Measurements from ENCODE around the gene HSPB9. TPM values are rescaled to one million over a fixed set of nuclear protein-coding genes. Genes with fewer than 3 reads are reported as not detected.

Gene HSPB9
- total RNA-seq, 1 donor from 2014 or later, result not detected

DNA sequence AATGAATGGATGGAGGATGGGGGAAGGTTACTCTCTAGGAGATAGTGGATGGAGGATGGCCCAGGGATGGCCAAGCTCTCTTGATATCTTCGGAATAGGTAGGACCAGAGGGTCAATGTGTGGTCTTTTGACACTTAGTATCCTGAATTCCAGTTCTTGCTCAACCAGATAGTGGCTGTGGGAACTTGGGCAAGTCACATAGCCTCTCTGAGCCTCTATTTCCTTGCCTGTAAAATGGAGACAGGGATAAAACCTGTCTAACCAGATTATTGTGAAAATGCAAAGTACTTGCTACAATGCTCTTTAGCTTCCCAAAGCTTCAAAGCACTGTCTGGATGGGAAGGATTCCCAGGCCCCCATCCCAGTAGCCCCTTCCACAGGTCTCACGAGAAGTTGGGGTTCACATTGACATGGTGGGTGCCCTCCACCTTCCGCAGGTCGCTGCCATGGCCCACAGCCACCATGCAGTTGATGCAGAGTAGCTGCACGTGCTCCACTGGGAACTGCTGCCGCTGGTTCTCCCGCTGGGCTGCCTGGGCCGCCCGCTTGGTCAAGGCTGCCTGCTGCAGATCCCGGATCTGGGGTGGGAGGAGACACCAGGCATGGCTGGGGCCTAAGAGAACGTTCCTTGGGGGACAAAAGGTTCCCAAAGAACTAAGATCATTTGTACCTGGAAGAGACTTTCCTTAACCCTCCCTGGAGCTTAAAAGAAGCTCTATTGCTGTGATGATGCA is 19.2 kb upstream of the HSPB9 start:
- Histone ChIP-seq H3K79me2 (ENCODE audit: insufficient read depth, low read length) (no peaks in the 10 kb centered on the region), H3K27ac (ENCODE audit: low read depth, low read length) (no peak overlapping the region), H3K4me3 (ENCODE audit: insufficient read depth, low read depth, low read length) (no peak overlapping the region), H3K9ac (ENCODE audit: low read length) (no peak overlapping the region), H2AFZ (ENCODE audit: low read depth, low read length) (no peak overlapping the region), H3K9me3 (ENCODE audit: insufficient read depth, low read depth, low read length) (no peaks in the 10 kb centered on the region), H3K4me1 (ENCODE audit: insufficient read depth, low read length) (no peaks in the 10 kb centered on the region), H3K4me2 (ENCODE audit: low read length) (no peak overlapping the region), H3K27me3 (ENCODE audit: insufficient read depth, low read length) (peaks cover 4% of the 10 kb centered on the region), H4K20me1 (ENCODE audit: insufficient read depth, low read length) (no peaks in the 10 kb centered on the region), H3K36me3 (ENCODE audit: insufficient read depth, low read length) (no peaks in the 10 kb centered on the region)
- peaks cover 37% of the 10 kb centered on the region for H3K27me3 Mint-ChIP-seq (ENCODE audit: low read depth, unreplicated experiment)
- no peaks in the 10 kb centered on the region for H3K4me1 Mint-ChIP-seq (ENCODE audit: low read depth, unreplicated experiment)
- H3K36me3 Mint-ChIP-seq (ENCODE audit: low read depth, unreplicated experiment), result peaks cover 7% of the 10 kb centered on the region
- H3K27ac Mint-ChIP-seq (ENCODE audit: unreplicated experiment), result no peak overlapping the region
- DNase-seq (ENCODE audit: low read depth) (no peak), FAIRE-seq (no peak)
- TF ChIP-seq, protein P1, sequence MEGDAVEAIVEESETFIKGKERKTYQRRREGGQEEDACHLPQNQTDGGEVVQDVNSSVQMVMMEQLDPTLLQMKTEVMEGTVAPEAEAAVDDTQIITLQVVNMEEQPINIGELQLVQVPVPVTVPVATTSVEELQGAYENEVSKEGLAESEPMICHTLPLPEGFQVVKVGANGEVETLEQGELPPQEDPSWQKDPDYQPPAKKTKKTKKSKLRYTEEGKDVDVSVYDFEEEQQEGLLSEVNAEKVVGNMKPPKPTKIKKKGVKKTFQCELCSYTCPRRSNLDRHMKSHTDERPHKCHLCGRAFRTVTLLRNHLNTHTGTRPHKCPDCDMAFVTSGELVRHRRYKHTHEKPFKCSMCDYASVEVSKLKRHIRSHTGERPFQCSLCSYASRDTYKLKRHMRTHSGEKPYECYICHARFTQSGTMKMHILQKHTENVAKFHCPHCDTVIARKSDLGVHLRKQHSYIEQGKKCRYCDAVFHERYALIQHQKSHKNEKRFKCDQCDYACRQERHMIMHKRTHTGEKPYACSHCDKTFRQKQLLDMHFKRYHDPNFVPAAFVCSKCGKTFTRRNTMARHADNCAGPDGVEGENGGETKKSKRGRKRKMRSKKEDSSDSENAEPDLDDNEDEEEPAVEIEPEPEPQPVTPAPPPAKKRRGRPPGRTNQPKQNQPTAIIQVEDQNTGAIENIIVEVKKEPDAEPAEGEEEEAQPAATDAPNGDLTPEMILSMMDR (IDR thresholded peaks at IDR 0.05; ENCODE audit: insufficient read depth, low read depth, low read length), result no peak
- TF ChIP-seq EZH2 (IDR thresholded peaks at IDR 0.05; ENCODE audit: insufficient read depth, low read length), result no peak
- no peak overlapping the region for H3K4me3 Mint-ChIP-seq (ENCODE audit: unreplicated experiment)
- H3K9me3 Mint-ChIP-seq (ENCODE audit: unreplicated experiment), result no peaks in the 10 kb centered on the region

DNA sequence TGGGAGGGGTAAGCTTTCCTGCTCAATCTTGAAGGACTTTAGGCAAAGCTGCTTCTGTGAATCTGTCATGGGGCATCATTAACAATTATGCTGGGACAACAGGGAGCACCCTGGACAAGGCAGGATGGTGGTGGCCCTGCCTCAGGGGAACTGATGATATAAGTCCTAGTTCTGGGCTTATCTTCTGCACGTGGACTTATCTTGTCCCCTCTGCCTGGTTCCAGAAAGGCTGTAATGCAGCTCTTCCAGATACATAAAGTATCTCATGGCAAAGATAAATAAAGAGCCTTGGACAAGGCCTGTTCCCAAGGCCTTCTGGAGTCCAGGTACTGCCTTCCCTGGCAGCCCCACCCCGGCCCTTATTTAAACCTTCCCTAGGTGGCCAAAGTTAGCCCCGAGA is 18.3 kb upstream of the HSPB9 start:
- H3K27ac Mint-ChIP-seq (ENCODE audit: unreplicated experiment), result no peak overlapping the region
- H3K36me3 Mint-ChIP-seq (ENCODE audit: low read depth, unreplicated experiment), result peaks cover 7% of the 10 kb centered on the region
- no peaks in the 10 kb centered on the region for H3K4me1 ChIP-seq (ENCODE audit: insufficient read depth, low read length)
- no peak overlapping the region for H3K4me2 ChIP-seq (ENCODE audit: low read length)
- no peak for FAIRE-seq
- no peak overlapping the region for H3K27ac ChIP-seq (ENCODE audit: low read depth, low read length)
- H3K27me3 Mint-ChIP-seq (ENCODE audit: low read depth, unreplicated experiment), result peaks cover 34% of the 10 kb centered on the region
- no peaks in the 10 kb centered on the region for H3K4me1 Mint-ChIP-seq (ENCODE audit: low read depth, unreplicated experiment)
- no peaks in the 10 kb centered on the region for H3K9me3 ChIP-seq (ENCODE audit: insufficient read depth, low read depth, low read length)
- H3K79me2 ChIP-seq (ENCODE audit: insufficient read depth, low read length), result no peaks in the 10 kb centered on the region
- H3K27me3 ChIP-seq (ENCODE audit: insufficient read depth, low read length), result peaks cover 4% of the 10 kb centered on the region
- no peak overlapping the region for H2AFZ ChIP-seq (ENCODE audit: low read depth, low read length)
- H3K4me3 Mint-ChIP-seq (ENCODE audit: unreplicated experiment), result no peak overlapping the region
- H4K20me1 ChIP-seq (ENCODE audit: insufficient read depth, low read length), result no peaks in the 10 kb centered on the region
- no peaks in the 10 kb centered on the region for H3K9me3 Mint-ChIP-seq (ENCODE audit: unreplicated experiment)
- H3K9ac ChIP-seq (ENCODE audit: low read length), result no peak overlapping the region
- H3K36me3 ChIP-seq (ENCODE audit: insufficient read depth, low read length), result no peaks in the 10 kb centered on the region
- DNase-seq (ENCODE audit: low read depth), result no peak
- TF ChIP-seq, protein P1 (IDR thresholded peaks at IDR 0.05; ENCODE audit: insufficient read depth, low read depth, low read length), result no peak
- TF ChIP-seq EZH2 (IDR thresholded peaks at IDR 0.05; ENCODE audit: insufficient read depth, low read length), result no peak
- no peak overlapping the region for H3K4me3 ChIP-seq (ENCODE audit: insufficient read depth, low read depth, low read length)

DNA sequence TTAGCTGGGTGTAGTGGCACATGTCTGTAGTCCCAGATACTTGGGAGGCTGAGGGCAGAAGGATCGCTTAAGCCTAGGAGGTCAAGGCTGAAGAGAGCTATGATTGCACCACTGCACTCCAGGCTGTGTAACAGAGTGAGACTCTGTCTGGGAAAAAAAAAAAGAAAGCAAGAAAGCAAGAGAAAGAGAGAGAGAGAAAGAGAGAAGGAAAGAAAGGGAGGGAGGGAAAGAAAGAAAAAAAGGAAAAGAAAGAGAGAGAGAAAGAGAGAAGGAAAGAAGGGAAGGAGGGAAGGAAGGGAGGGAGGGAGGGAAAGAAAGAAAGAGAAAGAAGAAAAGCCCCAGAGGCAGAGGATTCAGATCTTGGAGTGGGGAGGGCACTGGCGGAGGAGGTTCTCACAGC is 16.6 kb upstream of the HSPB9 start:
- FAIRE-seq, result no peak
- no peak overlapping the region for H3K27ac ChIP-seq (ENCODE audit: low read depth, low read length)
- H3K4me3 ChIP-seq (ENCODE audit: insufficient read depth, low read depth, low read length), result no peak overlapping the region
- DNase-seq (ENCODE audit: low read depth), result no peak
- TF ChIP-seq, protein P1 (IDR thresholded peaks at IDR 0.05; ENCODE audit: insufficient read depth, low read depth, low read length), result no peak
- no peak for TF ChIP-seq EZH2 (IDR thresholded peaks at IDR 0.05; ENCODE audit: insufficient read depth, low read length)
- no peaks in the 10 kb centered on the region for H3K9me3 ChIP-seq (ENCODE audit: insufficient read depth, low read depth, low read length)
- no peak overlapping the region for H3K4me2 ChIP-seq (ENCODE audit: low read length)
- H3K36me3 Mint-ChIP-seq (ENCODE audit: low read depth, unreplicated experiment), result peaks cover 7% of the 10 kb centered on the region
- H3K27me3 ChIP-seq (ENCODE audit: insufficient read depth, low read length), result peaks cover 4% of the 10 kb centered on the region
- H3K9me3 Mint-ChIP-seq (ENCODE audit: unreplicated experiment), result peaks cover 2% of the 10 kb centered on the region
- no peak overlapping the region for H3K27ac Mint-ChIP-seq (ENCODE audit: unreplicated experiment)
- no peak overlapping the region for H2AFZ ChIP-seq (ENCODE audit: low read depth, low read length)
- H3K27me3 Mint-ChIP-seq (ENCODE audit: low read depth, unreplicated experiment), result peaks cover 33% of the 10 kb centered on the region
- no peaks in the 10 kb centered on the region for H3K36me3 ChIP-seq (ENCODE audit: insufficient read depth, low read length)
- no peak overlapping the region for H3K4me3 Mint-ChIP-seq (ENCODE audit: unreplicated experiment)
- H3K4me1 Mint-ChIP-seq (ENCODE audit: low read depth, unreplicated experiment), result no peaks in the 10 kb centered on the region
- H3K4me1 ChIP-seq (ENCODE audit: insufficient read depth, low read length), result no peaks in the 10 kb centered on the region
- no peaks in the 10 kb centered on the region for H4K20me1 ChIP-seq (ENCODE audit: insufficient read depth, low read length)
- H3K9ac ChIP-seq (ENCODE audit: low read length), result no peak overlapping the region
- no peaks in the 10 kb centered on the region for H3K79me2 ChIP-seq (ENCODE audit: insufficient read depth, low read length)
